ENCODE measurements around the gene GATB.

DNA sequence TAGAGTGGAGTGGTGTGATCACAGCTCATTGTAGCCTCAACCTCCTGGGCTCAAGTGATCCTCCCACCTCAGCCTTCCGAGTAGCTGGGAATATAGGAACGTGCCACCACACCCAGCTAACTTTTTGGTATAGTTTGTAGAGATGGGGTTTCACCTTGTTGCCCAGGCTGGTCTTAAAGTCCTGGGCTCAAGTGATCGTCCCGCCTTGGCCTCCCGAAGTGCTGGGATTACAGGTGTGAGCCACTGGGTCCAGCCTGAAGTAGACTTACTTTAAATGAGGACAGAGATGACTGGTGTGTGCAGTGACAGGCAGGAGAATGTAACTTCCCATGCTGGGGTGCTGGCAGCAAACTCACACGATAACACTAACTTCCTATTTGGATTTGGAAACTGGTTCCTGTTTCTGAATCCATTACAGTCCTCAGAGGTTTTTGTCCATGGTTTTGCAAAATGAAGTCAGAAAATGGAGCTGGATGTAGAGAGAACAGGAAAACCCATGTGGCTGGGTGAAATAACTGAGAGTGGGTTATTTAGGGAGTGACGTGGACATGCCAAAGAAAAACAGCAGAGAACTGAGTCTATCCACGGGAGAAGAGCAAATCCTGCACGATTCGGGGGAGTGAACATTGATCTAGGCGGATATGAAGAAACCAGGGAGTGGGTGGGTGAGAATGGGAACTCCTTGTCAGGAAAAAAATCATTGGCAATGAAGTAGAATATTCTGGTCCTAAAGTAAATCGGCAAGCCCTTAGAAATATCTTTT, 95.6 kb downstream of the GATB start:
- TF ChIP-seq, protein P1, sequence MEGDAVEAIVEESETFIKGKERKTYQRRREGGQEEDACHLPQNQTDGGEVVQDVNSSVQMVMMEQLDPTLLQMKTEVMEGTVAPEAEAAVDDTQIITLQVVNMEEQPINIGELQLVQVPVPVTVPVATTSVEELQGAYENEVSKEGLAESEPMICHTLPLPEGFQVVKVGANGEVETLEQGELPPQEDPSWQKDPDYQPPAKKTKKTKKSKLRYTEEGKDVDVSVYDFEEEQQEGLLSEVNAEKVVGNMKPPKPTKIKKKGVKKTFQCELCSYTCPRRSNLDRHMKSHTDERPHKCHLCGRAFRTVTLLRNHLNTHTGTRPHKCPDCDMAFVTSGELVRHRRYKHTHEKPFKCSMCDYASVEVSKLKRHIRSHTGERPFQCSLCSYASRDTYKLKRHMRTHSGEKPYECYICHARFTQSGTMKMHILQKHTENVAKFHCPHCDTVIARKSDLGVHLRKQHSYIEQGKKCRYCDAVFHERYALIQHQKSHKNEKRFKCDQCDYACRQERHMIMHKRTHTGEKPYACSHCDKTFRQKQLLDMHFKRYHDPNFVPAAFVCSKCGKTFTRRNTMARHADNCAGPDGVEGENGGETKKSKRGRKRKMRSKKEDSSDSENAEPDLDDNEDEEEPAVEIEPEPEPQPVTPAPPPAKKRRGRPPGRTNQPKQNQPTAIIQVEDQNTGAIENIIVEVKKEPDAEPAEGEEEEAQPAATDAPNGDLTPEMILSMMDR (IDR thresholded peaks at IDR 0.05; ENCODE audit: poor library complexity) = no peak
- no peak for TF ChIP-seq EZH2phosphoT487 (IDR thresholded peaks at IDR 0.05; ENCODE audit: low read depth, severe bottlenecking, unreplicated experiment)

Measured in hepatocyte (in vitro differentiated cells).